Neural progenitor cell (in vitro differentiated cells): ENCODE results near the gene TENT5C. TPM values are rescaled to one million over a fixed set of nuclear protein-coding genes. Genes with fewer than 3 reads are reported as not detected.

Experiments used
- DNase-seq: peaks from one replicate; pipeline ENCODE4 v3.0.0-alpha.2; 2016; ENCODE audit warnings: low spot score
- H2AFZ ChIP-seq: fragments of 200-600 bp; sonication (generic); replicated peaks from 2 replicates; pipeline ENCODE4 v1.6.1; 2016; ENCODE audit warnings: antibody characterized with exemption
- H3F3A ChIP-seq: fragments of 200-600 bp; sonication (generic); 2 replicates; pipeline ENCODE4 v1.6.1; 2016; ENCODE audit warnings: antibody characterized with exemption, low read depth
- H3K27ac ChIP-seq: fragments of 200-600 bp; sonication (generic); 2 replicates; pipeline ENCODE4 v1.5.1; 2016; ENCODE audit warnings: mild to moderate bottlenecking
- H3K27me3 ChIP-seq: fragments of 200-600 bp; sonication (generic); 2 replicates; pipeline ENCODE4 v1.6.1; 2016; ENCODE audit warnings: mild to moderate bottlenecking, moderate library complexity
- H3K36me3 ChIP-seq: fragments of 200-600 bp; sonication (generic); 2 replicates; pipeline ENCODE4 v1.5.1; 2016
- H3K4me1 ChIP-seq: fragments of 200-600 bp; sonication (generic); 2 replicates; pipeline ENCODE4 v1.6.1; 2016; ENCODE audit warnings: mixed run types
- H3K4me2 ChIP-seq: fragments of 200-600 bp; sonication (generic); 2 replicates; pipeline ENCODE4 v1.6.1; 2016
- H3K4me3 ChIP-seq: fragments of 200-600 bp; sonication (generic); 2 replicates; pipeline ENCODE4 v1.5.1; 2016
- H3K79me2 ChIP-seq: fragments of 200-600 bp; sonication (generic); 2 replicates; pipeline ENCODE4 v1.6.1; 2016; ENCODE audit warnings: low read depth
- H3K9ac ChIP-seq: fragments of 200-600 bp; sonication (generic); 2 replicates; pipeline ENCODE4 v1.6.1; 2016
- H3K9me3 ChIP-seq: fragments of 200-600 bp; sonication (generic); 2 replicates; pipeline ENCODE4 v1.5.1; 2016; ENCODE audit warnings: low read depth
- H4K20me1 ChIP-seq: fragments of 200-600 bp; sonication (generic); 2 replicates; pipeline ENCODE4 v1.6.1; 2016; ENCODE audit warnings: low read depth
- H3K27ac Mint-ChIP-seq: 3 replicates; pipeline ENCODE4 v1.8.0; 2021; ENCODE audit warnings: mixed read lengths
- H3K27me3 Mint-ChIP-seq: 2 replicates; pipeline ENCODE4 v1.8.0; 2022; ENCODE audit warnings: low read depth, mild to moderate bottlenecking, inconsistent platforms, moderate library complexity, mixed read lengths; ENCODE audit not compliant: insufficient read depth
- H3K36me3 Mint-ChIP-seq: 3 replicates; pipeline ENCODE4 v1.8.0; 2021; ENCODE audit warnings: mixed read lengths
- H3K4me1 Mint-ChIP-seq: 3 replicates; pipeline ENCODE4 v1.8.0; 2021; ENCODE audit warnings: mixed read lengths
- H3K4me3 Mint-ChIP-seq: 3 replicates; pipeline ENCODE4 v1.8.0; 2021; ENCODE audit warnings: mild to moderate bottlenecking, moderate library complexity, mixed read lengths
- H3K9me3 Mint-ChIP-seq: 3 replicates; pipeline ENCODE4 v1.8.0; 2020; ENCODE audit warnings: mixed read lengths
- EZH2 ChIP-seq: fragments of 200-600 bp; sonication (generic); IDR thresholded peaks from 2 replicates; pipeline ENCODE4 v1.6.1; 2017; ENCODE audit warnings: antibody characterized with exemption, mild to moderate bottlenecking, moderate library complexity
- EZH2phosphoT487 ChIP-seq: fragments of 200-600 bp; sonication (generic); IDR thresholded peaks from 2 replicates; pipeline ENCODE4 v1.6.1; 2017; ENCODE audit warnings: antibody characterized with exemption
- total RNA-seq: library from RNA; depleted of rRNA; stranded (reverse); fragments of >200 nt; gene quantifications from 2 replicates; pipeline ENCODE4 v1.2.3, GENCODE V29; 2015; ENCODE audit warnings: low replicate concordance
- TF ChIP-seq, protein P1 (sequence below): fragments of 200-600 bp; sonication (generic); IDR thresholded peaks from 2 replicates; pipeline ENCODE4 v1.5.1; 2017; ENCODE audit warnings: antibody characterized with exemption, mild to moderate bottlenecking

The TENT5C gene
- total RNA-seq, 1 donor from 2014 or later: 0.39 TPM

DNA sequence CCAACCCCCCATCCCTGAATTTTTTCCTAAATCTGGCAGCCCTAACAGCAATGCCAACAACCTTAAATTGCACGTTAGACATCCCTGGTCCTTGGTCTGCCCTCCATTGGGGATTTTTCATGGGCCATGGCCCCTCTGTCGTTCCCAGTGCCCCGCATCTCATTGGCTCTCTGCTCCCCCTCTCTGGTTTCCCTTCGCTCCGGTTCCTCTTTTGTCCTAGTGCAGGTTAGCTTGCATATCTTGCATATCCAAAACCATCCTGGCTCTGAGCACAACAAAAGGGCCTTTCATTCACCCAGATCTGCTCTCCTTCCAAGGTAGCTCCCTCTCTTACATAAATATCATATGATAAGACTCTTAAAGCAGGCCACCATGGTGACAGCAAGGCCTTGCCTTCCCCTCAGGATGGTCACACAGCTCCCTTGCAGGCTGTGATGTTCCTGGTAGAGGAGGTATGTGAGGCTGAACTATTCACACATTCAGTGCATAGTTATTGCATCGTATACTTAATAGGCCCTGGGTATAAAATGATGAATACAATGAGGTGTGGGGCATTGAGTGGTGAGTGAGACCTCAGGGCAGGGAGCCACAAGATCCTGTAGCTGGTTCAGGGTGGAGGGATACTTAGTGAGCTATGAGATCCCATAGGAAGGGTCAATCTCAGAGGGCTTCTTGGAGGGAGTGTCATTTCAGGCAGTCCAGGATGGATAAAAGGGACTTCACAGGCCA lies 45.2 kb downstream of the TENT5C start:
- Mint-ChIP-seq H3K4me1 (peaks cover 4% of the 10 kb centered on the region), H3K27me3 (peaks cover 10% of the 10 kb centered on the region), H3K36me3 (no peaks in the 10 kb centered on the region), H3K4me3 (no peak overlapping the region), H3K27ac (no peak overlapping the region), H3K9me3 (no peaks in the 10 kb centered on the region)
- no peak for DNase-seq
- H3F3A ChIP-seq: no peaks in the 10 kb centered on the region
- no peak overlapping the region for H3K27ac ChIP-seq
- no peaks in the 10 kb centered on the region for H3K27me3 ChIP-seq
- no peaks in the 10 kb centered on the region for H3K79me2 ChIP-seq
- no peaks in the 10 kb centered on the region for H3K9me3 ChIP-seq
- no peaks in the 10 kb centered on the region for H4K20me1 ChIP-seq
- H3K4me1 ChIP-seq: no peaks in the 10 kb centered on the region
- no peak overlapping the region for H3K4me2 ChIP-seq
- no peak for TF ChIP-seq EZH2
- TF ChIP-seq, protein P1, sequence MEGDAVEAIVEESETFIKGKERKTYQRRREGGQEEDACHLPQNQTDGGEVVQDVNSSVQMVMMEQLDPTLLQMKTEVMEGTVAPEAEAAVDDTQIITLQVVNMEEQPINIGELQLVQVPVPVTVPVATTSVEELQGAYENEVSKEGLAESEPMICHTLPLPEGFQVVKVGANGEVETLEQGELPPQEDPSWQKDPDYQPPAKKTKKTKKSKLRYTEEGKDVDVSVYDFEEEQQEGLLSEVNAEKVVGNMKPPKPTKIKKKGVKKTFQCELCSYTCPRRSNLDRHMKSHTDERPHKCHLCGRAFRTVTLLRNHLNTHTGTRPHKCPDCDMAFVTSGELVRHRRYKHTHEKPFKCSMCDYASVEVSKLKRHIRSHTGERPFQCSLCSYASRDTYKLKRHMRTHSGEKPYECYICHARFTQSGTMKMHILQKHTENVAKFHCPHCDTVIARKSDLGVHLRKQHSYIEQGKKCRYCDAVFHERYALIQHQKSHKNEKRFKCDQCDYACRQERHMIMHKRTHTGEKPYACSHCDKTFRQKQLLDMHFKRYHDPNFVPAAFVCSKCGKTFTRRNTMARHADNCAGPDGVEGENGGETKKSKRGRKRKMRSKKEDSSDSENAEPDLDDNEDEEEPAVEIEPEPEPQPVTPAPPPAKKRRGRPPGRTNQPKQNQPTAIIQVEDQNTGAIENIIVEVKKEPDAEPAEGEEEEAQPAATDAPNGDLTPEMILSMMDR: no peak
- TF ChIP-seq EZH2phosphoT487: no peak
- no peaks in the 10 kb centered on the region for H3K36me3 ChIP-seq
- no peak overlapping the region for H3K4me3 ChIP-seq
- no peak overlapping the region for H2AFZ ChIP-seq
- no peak overlapping the region for H3K9ac ChIP-seq

DNA sequence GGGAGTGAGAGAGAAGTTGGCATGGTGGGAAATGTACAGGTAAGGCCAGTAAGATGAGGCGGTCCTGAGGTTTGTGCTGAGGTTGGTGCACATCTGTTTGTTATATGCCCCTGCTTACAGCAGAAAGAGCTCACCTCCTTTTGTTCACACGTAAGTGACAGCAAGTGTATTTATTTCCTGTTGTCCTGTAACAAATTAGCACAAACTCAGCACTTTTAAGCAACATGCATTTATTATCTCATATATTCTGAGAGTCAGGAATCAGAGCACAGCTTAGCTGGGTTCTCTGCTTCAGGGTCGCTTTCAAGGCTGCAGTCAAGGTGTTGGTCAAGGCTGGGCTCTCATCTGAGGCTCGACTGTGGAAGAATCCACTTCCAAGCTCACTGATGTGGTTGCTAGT lies 45.8 kb downstream of the TENT5C start:
- Histone ChIP-seq H3K4me3 (no peak overlapping the region), H3K79me2 (no peaks in the 10 kb centered on the region), H3F3A (no peaks in the 10 kb centered on the region), H4K20me1 (no peaks in the 10 kb centered on the region), H3K9ac (no peak overlapping the region), H3K27ac (no peak overlapping the region), H3K36me3 (no peaks in the 10 kb centered on the region), H3K4me2 (no peak overlapping the region), H2AFZ (no peak overlapping the region), H3K4me1 (no peaks in the 10 kb centered on the region), H3K27me3 (no peaks in the 10 kb centered on the region), H3K9me3 (no peaks in the 10 kb centered on the region)
- DNase-seq: no peak
- Mint-ChIP-seq H3K27me3 (peaks cover 13% of the 10 kb centered on the region), H3K27ac (no peak overlapping the region), H3K4me1 (peaks cover 7% of the 10 kb centered on the region), H3K36me3 (no peaks in the 10 kb centered on the region), H3K9me3 (no peaks in the 10 kb centered on the region), H3K4me3 (no peak overlapping the region)
- no peak for TF ChIP-seq EZH2phosphoT487
- TF ChIP-seq, protein P1: no peak
- TF ChIP-seq EZH2: no peak

DNA sequence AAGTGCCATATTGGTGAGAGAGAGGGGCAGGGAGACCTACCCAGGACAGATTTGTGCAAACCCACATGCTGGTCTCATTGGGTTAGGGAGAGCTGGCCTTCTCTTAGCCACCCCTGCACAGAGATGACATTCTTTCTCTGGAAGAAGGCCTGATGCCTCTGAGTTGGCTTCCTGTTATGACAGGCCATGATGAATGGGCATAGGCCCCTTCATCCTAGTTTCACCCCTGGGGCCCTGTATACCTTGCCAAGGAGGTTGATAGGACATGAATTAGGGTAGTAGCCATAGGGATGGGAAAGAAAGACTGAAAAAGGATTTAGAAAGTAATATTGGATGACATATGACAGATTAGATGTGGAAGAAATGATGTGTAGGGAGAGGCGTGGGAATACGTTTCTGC lies 46.6 kb downstream of the TENT5C start:
- no peak for TF ChIP-seq EZH2phosphoT487
- TF ChIP-seq, protein P1: no peak
- TF ChIP-seq EZH2: no peak
- Histone ChIP-seq H3K27me3 (no peaks in the 10 kb centered on the region), H3K36me3 (no peaks in the 10 kb centered on the region), H2AFZ (no peak overlapping the region), H3K4me1 (no peaks in the 10 kb centered on the region), H3K79me2 (no peaks in the 10 kb centered on the region), H3K27ac (no peak overlapping the region), H3K9ac (no peak overlapping the region), H3F3A (no peaks in the 10 kb centered on the region), H4K20me1 (no peaks in the 10 kb centered on the region), H3K4me3 (no peak overlapping the region), H3K9me3 (no peaks in the 10 kb centered on the region), H3K4me2 (no peak overlapping the region)
- Mint-ChIP-seq H3K4me3 (no peak overlapping the region), H3K27me3 (peaks cover 13% of the 10 kb centered on the region), H3K9me3 (no peaks in the 10 kb centered on the region), H3K27ac (no peak overlapping the region), H3K4me1 (peaks cover 11% of the 10 kb centered on the region), H3K36me3 (no peaks in the 10 kb centered on the region)
- no peak for DNase-seq
